ENCODE results near the gene RAB11B.

The RAB11B gene

DNA sequence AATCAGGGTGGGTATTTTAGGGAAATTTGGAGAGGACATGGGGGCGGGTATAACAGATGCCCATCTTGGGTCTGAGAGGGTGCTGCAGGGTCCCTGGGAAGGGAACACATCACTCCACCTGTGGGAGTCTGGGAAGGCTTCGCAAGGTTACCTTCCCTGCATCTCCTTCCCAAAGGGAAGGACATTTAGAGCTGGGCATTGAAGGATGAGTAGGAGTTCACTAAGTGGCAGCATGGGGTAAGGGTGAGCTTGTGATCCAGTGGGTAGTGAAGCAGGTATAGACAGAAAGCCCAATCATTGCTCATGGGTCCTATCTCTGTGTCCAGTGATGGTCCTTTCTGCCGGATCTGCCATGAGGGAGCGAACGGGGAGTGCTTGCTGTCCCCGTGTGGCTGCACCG lies 36.1 kb downstream of the RAB11B start:
- Histone ChIP-seq H3K9ac (ENCODE audit: low read depth, low read length) (no peak overlapping the region), H3K27ac (ENCODE audit: low read length) (no peak overlapping the region), H2AFZ (ENCODE audit: low read depth, low read length) (no peak overlapping the region), H3K27me3 (ENCODE audit: insufficient read depth, low read length, poor library complexity) (no peaks in the 10 kb centered on the region), H3K36me3 (ENCODE audit: insufficient read depth, low read length) (no peaks in the 10 kb centered on the region), H4K20me1 (ENCODE audit: insufficient read depth, low read length) (no peaks in the 10 kb centered on the region), H3K4me1 (ENCODE audit: insufficient read depth, low read length) (no peaks in the 10 kb centered on the region), H3K79me2 (ENCODE audit: insufficient read depth, low read length) (no peaks in the 10 kb centered on the region), H3K4me2 (ENCODE audit: insufficient read depth, low read length) (no peak overlapping the region), H3K9me3 (ENCODE audit: insufficient read depth, low read length, severe bottlenecking) (no peaks in the 10 kb centered on the region), H3K4me3 (ENCODE audit: low read depth in 1 of 2, low read length in 2 of 2) (no peak overlapping the region)
- no peak for DNase-seq
- ATAC-seq (ENCODE audit: insufficient read depth, low read depth) = no peak
- TF ChIP-seq EZH2 (IDR thresholded peaks at IDR 0.05; ENCODE audit: borderline replicate concordance, low read depth, low read length, severe bottlenecking) = no peak
- TF ChIP-seq, protein P1, sequence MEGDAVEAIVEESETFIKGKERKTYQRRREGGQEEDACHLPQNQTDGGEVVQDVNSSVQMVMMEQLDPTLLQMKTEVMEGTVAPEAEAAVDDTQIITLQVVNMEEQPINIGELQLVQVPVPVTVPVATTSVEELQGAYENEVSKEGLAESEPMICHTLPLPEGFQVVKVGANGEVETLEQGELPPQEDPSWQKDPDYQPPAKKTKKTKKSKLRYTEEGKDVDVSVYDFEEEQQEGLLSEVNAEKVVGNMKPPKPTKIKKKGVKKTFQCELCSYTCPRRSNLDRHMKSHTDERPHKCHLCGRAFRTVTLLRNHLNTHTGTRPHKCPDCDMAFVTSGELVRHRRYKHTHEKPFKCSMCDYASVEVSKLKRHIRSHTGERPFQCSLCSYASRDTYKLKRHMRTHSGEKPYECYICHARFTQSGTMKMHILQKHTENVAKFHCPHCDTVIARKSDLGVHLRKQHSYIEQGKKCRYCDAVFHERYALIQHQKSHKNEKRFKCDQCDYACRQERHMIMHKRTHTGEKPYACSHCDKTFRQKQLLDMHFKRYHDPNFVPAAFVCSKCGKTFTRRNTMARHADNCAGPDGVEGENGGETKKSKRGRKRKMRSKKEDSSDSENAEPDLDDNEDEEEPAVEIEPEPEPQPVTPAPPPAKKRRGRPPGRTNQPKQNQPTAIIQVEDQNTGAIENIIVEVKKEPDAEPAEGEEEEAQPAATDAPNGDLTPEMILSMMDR (IDR thresholded peaks at IDR 0.05; ENCODE audit: borderline replicate concordance, extremely low read depth, low read length, poor library complexity, severe bottlenecking) = no peak

- H3K4me3 ChIP-seq (ENCODE audit: low read depth in 1 of 2, low read length in 2 of 2) = no peak overlapping the region
- no peak overlapping the region for H3K4me2 ChIP-seq (ENCODE audit: insufficient read depth, low read length)
- no peaks in the 10 kb centered on the region for H4K20me1 ChIP-seq (ENCODE audit: insufficient read depth, low read length)
- H3K4me1 ChIP-seq (ENCODE audit: insufficient read depth, low read length) = no peaks in the 10 kb centered on the region
- H3K27ac ChIP-seq (ENCODE audit: low read length) = no peak overlapping the region
- ATAC-seq (ENCODE audit: insufficient read depth, low read depth) = no peak
- TF ChIP-seq, protein P1 (IDR thresholded peaks at IDR 0.05; ENCODE audit: borderline replicate concordance, extremely low read depth, low read length, poor library complexity, severe bottlenecking) = no peak
- no peak for TF ChIP-seq EZH2 (IDR thresholded peaks at IDR 0.05; ENCODE audit: borderline replicate concordance, low read depth, low read length, severe bottlenecking)
- no peaks in the 10 kb centered on the region for H3K9me3 ChIP-seq (ENCODE audit: insufficient read depth, low read length, severe bottlenecking)
- H2AFZ ChIP-seq (ENCODE audit: low read depth, low read length) = no peak overlapping the region
- no peaks in the 10 kb centered on the region for H3K79me2 ChIP-seq (ENCODE audit: insufficient read depth, low read length)
- H3K36me3 ChIP-seq (ENCODE audit: insufficient read depth, low read length) = no peaks in the 10 kb centered on the region
- H3K27me3 ChIP-seq (ENCODE audit: insufficient read depth, low read length, poor library complexity) = no peaks in the 10 kb centered on the region
- H3K9ac ChIP-seq (ENCODE audit: low read depth, low read length) = no peak overlapping the region
- DNase-seq = no peak
Observed at GRCh38 chr19:8429044-8429443, 38.9 kb downstream of the RAB11B start.

DNA sequence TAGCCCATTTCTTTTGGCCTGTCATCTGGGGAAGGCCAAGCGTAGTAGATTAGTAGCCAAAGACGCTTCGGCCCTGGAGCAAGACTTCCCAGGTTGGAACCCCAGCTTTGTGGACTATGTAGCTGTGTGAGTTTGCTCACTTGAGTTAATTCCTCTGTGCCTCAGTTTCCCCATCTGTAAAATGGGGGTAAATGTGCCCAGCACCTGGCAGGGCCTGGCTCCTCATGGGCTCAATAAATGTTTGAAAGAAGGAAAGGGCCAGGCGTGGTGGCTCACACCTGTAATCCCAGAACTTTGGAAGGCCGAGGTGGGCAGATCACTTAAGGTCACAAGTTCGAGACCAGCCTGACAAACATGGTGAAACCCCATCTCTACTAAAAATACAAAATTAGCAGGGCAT lies 39.7 kb downstream of the RAB11B start:
- H3K36me3 ChIP-seq (ENCODE audit: insufficient read depth, low read length) = no peaks in the 10 kb centered on the region
- TF ChIP-seq, protein P1 (IDR thresholded peaks at IDR 0.05; ENCODE audit: borderline replicate concordance, extremely low read depth, low read length, poor library complexity, severe bottlenecking) = no peak
- no peak for TF ChIP-seq EZH2 (IDR thresholded peaks at IDR 0.05; ENCODE audit: borderline replicate concordance, low read depth, low read length, severe bottlenecking)

GRCh38 chr19:8430650-8431049 lies 40.5 kb downstream of the RAB11B start:
- H3K27me3 ChIP-seq (ENCODE audit: insufficient read depth, low read length, poor library complexity) = no peaks in the 10 kb centered on the region
- TF ChIP-seq, protein P1 (IDR thresholded peaks at IDR 0.05; ENCODE audit: borderline replicate concordance, extremely low read depth, low read length, poor library complexity, severe bottlenecking) = no peak
- TF ChIP-seq EZH2 (IDR thresholded peaks at IDR 0.05; ENCODE audit: borderline replicate concordance, low read depth, low read length, severe bottlenecking) = no peak
- no peaks in the 10 kb centered on the region for H3K79me2 ChIP-seq (ENCODE audit: insufficient read depth, low read length)
- H3K4me3 ChIP-seq (ENCODE audit: low read depth in 1 of 2, low read length in 2 of 2) = no peak overlapping the region
- no peak for ATAC-seq (ENCODE audit: insufficient read depth, low read depth)
- H3K4me1 ChIP-seq (ENCODE audit: insufficient read depth, low read length) = no peaks in the 10 kb centered on the region
- no peak overlapping the region for H3K4me2 ChIP-seq (ENCODE audit: insufficient read depth, low read length)
- no peak overlapping the region for H3K9ac ChIP-seq (ENCODE audit: low read depth, low read length)
- no peaks in the 10 kb centered on the region for H3K9me3 ChIP-seq (ENCODE audit: insufficient read depth, low read length, severe bottlenecking)
- no peak overlapping the region for H2AFZ ChIP-seq (ENCODE audit: low read depth, low read length)
- DNase-seq = no peak
- no peaks in the 10 kb centered on the region for H4K20me1 ChIP-seq (ENCODE audit: insufficient read depth, low read length)
- no peaks in the 10 kb centered on the region for H3K36me3 ChIP-seq (ENCODE audit: insufficient read depth, low read length)
- no peak overlapping the region for H3K27ac ChIP-seq (ENCODE audit: low read length)

More for the DNA sequence above, 39.7 kb downstream of the RAB11B start:
- DNase-seq (no peak), ATAC-seq (ENCODE audit: insufficient read depth, low read depth) (no peak)
- no peaks in the 10 kb centered on the region for H3K4me1 ChIP-seq (ENCODE audit: insufficient read depth, low read length)
- no peak overlapping the region for H3K4me2 ChIP-seq (ENCODE audit: insufficient read depth, low read length)
- no peak overlapping the region for H3K27ac ChIP-seq (ENCODE audit: low read length)
- no peak overlapping the region for H3K4me3 ChIP-seq (ENCODE audit: low read depth in 1 of 2, low read length in 2 of 2)
- no peaks in the 10 kb centered on the region for H3K27me3 ChIP-seq (ENCODE audit: insufficient read depth, low read length, poor library complexity)
- H2AFZ ChIP-seq (ENCODE audit: low read depth, low read length) = no peak overlapping the region
- no peaks in the 10 kb centered on the region for H4K20me1 ChIP-seq (ENCODE audit: insufficient read depth, low read length)
- H3K9me3 ChIP-seq (ENCODE audit: insufficient read depth, low read length, severe bottlenecking) = no peaks in the 10 kb centered on the region
- H3K9ac ChIP-seq (ENCODE audit: low read depth, low read length) = no peak overlapping the region
- H3K79me2 ChIP-seq (ENCODE audit: insufficient read depth, low read length) = no peaks in the 10 kb centered on the region
